ENCODE measurements around the gene GPI. TPM values are rescaled to one million over a fixed set of nuclear protein-coding genes. Genes with fewer than 3 reads are reported as not detected.

The GPI gene
- total RNA-seq, 1 donor from 2014 or later = 453 TPM

- no peak for DNase-seq (ENCODE audit: low read depth)
Measured at GRCh38 chr19:34360354-34360909, 4.6 kb upstream of the GPI start.

GRCh38 chr19:34362679-34363069 is 2.3 kb upstream of the GPI start:
- no peak for TF ChIP-seq CTCF (conservative IDR thresholded peaks at IDR 0.05; ENCODE audit: low read depth, low read length)
- DNase-seq (ENCODE audit: low read depth) = no peak
- no peak overlapping the region for H3K4me3 ChIP-seq (ENCODE audit: low read depth, low read length)

More at GRCh38 chr19:34360354-34360909, 4.6 kb upstream of the GPI start:
- no peak for TF ChIP-seq CTCF (conservative IDR thresholded peaks at IDR 0.05; ENCODE audit: low read depth, low read length)
- no peak overlapping the region for H3K4me3 ChIP-seq (ENCODE audit: low read depth, low read length)

- DNase-seq (ENCODE audit: low read depth) = no peak
- no peak overlapping the region for H3K4me3 ChIP-seq (ENCODE audit: low read depth, low read length)
- no peak for TF ChIP-seq CTCF (conservative IDR thresholded peaks at IDR 0.05; ENCODE audit: low read depth, low read length)
Measured at GRCh38 chr19:34363094-34363493, 1.9 kb upstream of the GPI start.

- no peak for TF ChIP-seq CTCF (conservative IDR thresholded peaks at IDR 0.05; ENCODE audit: low read depth, low read length)
- DNase-seq (ENCODE audit: low read depth) = no peak
Measured at GRCh38 chr19:34363930-34364329, 1.1 kb upstream of the GPI start.

GRCh38 chr19:34364462-34364829 is 550 bp upstream of the GPI start:
- DNase-seq (ENCODE audit: low read depth) = no peak
- no peak for TF ChIP-seq CTCF (conservative IDR thresholded peaks at IDR 0.05; ENCODE audit: low read depth, low read length)
- peak overlapping the region; percentile 67 for H3K4me3 ChIP-seq (ENCODE audit: low read depth, low read length)

More at GRCh38 chr19:34363930-34364329, 1.1 kb upstream of the GPI start:
- no peak overlapping the region for H3K4me3 ChIP-seq (ENCODE audit: low read depth, low read length)

- no peak for TF ChIP-seq CTCF (conservative IDR thresholded peaks at IDR 0.05; ENCODE audit: low read depth, low read length)
- DNase-seq (ENCODE audit: low read depth) = no peak
Measured at GRCh38 chr19:34365463-34366401, 736 bp downstream of the GPI start.

More at GRCh38 chr19:34365463-34366401, 736 bp downstream of the GPI start:
- H3K4me3 ChIP-seq (ENCODE audit: low read depth, low read length) = peak overlapping the region; percentile 67
